Keratinocyte (primary cell): ENCODE data around the gene MAP4K3. TPM values are rescaled to one million over a fixed set of nuclear protein-coding genes. Genes with fewer than 3 reads are reported as not detected.

Experiments used
- DNase-seq: peaks from one replicate; pipeline ENCODE4 v3.0.0-alpha.2; 2011; ENCODE audit warnings: low read depth, missing footprints, low spot score
- FAIRE-seq: peaks from 2 replicates; lab custom pipeline; 2011; peaks lifted over from hg19 to GRCh38; lab: Jason Lieb, UNC
- H2AFZ ChIP-seq: 2 replicates; pipeline ENCODE4 v1.6.0; 2012; ENCODE audit warnings: low read length, control low read depth, inconsistent platforms; ENCODE audit not compliant: control insufficient read depth
- H3K27ac ChIP-seq: 2 replicates; pipeline ENCODE4 v1.5.1; 2011; ENCODE audit warnings: low read length; ENCODE audit not compliant: control insufficient read depth, insufficient read depth
- H3K27me3 ChIP-seq: 3 replicates; pipeline ENCODE4 v1.6.0; 2011; ENCODE audit warnings: low read length; ENCODE audit not compliant: control insufficient read depth, insufficient read depth; ENCODE audit errors: extremely low read depth
- H3K36me3 ChIP-seq, 2 experiments: 2 replicates in 1 of 2; 3 replicates in 1 of 2; pipeline ENCODE4 v1.5.1; 2011; ENCODE audit warnings: low read length in 2 of 2, mild to moderate bottlenecking in 1 of 2; ENCODE audit not compliant: control insufficient read depth in 2 of 2, insufficient read depth in 2 of 2; ENCODE audit errors: extremely low read depth in 1 of 2
- H3K4me1 ChIP-seq: 3 replicates; pipeline ENCODE4 v1.5.1; 2011; ENCODE audit warnings: low read length; ENCODE audit not compliant: control insufficient read depth, insufficient read depth; ENCODE audit errors: extremely low read depth
- H3K4me2 ChIP-seq: 3 replicates; pipeline ENCODE4 v1.6.0; 2011; ENCODE audit warnings: low read depth, low read length; ENCODE audit not compliant: control insufficient read depth, insufficient read depth; ENCODE audit errors: extremely low read depth
- H3K4me3 ChIP-seq, 3 experiments: fragments of 200-600 bp in 1 of 3; sonication (generic) in 1 of 3; 2 replicates in 2 of 3; 3 replicates in 1 of 3; pipeline ENCODE4 v1.5.1; 2011 to 2016; ENCODE audit warnings: low read length in 3 of 3, mild to moderate bottlenecking in 3 of 3, control low read depth in 2 of 3, inconsistent platforms in 1 of 3, low read depth in 1 of 3, mixed read lengths in 1 of 3, mixed run types in 1 of 3, moderate library complexity in 1 of 3; ENCODE audit not compliant: control insufficient read depth in 2 of 3, insufficient read depth in 2 of 3; ENCODE audit errors: extremely low read depth in 1 of 3
- H3K79me2 ChIP-seq: 2 replicates; pipeline ENCODE4 v1.6.0; 2012; ENCODE audit warnings: low read length; ENCODE audit not compliant: control insufficient read depth, insufficient read depth
- H3K9ac ChIP-seq: 3 replicates; pipeline ENCODE4 v1.6.0; 2011; ENCODE audit warnings: low read length; ENCODE audit not compliant: control insufficient read depth, insufficient read depth; ENCODE audit errors: extremely low read depth
- H3K9me1 ChIP-seq: 3 replicates; pipeline ENCODE4 v1.6.0; 2011; ENCODE audit warnings: low read length; ENCODE audit not compliant: control insufficient read depth, insufficient read depth; ENCODE audit errors: extremely low read depth
- H3K9me3 ChIP-seq: 2 replicates; pipeline ENCODE4 v1.5.1; 2012; ENCODE audit warnings: low read depth, low read length; ENCODE audit not compliant: control insufficient read depth
- H4K20me1 ChIP-seq: 3 replicates; pipeline ENCODE4 v1.6.0; 2011; ENCODE audit warnings: low read length; ENCODE audit not compliant: control insufficient read depth, insufficient read depth; ENCODE audit errors: extremely low read depth
- CTCF ChIP-seq, 3 experiments: IDR thresholded peaks in 1 of 3; conservative IDR thresholded peaks in 1 of 3; optimal IDR thresholded peaks in 1 of 3; 2 replicates in 2 of 3; 3 replicates in 1 of 3; pipeline versions ENCODE3 to v1.5.1; 2011; ENCODE audit warnings: low read length in 3 of 3, mild to moderate bottlenecking in 3 of 3, moderate library complexity in 2 of 3, control low read depth in 1 of 3, inconsistent platforms in 1 of 3; ENCODE audit not compliant: insufficient read depth in 2 of 3; ENCODE audit errors: extremely low read depth in 1 of 3
- EZH2 ChIP-seq: IDR thresholded peaks from one replicate; pipeline ENCODE4 v1.6.1; 2012; ENCODE audit warnings: inconsistent platforms, mild to moderate bottlenecking, low read length, moderate library complexity
- dilution Hi-C: fragments of 300-500 bp; cut with MboI; formaldehyde crosslinking; loops from one replicate; pipeline ENCODE4 v1.7.0; 2020; ENCODE audit warnings: low sequenced_read_pairs; ENCODE audit not compliant: extremely low pct_ligation_motif_present
- polyA plus RNA-seq, 5 experiments: library from polyadenylated mRNA; depleted of rRNA in 3 of 5; stranded (reverse) in 3 of 5; stranded (forward) in 1 of 5; unstranded in 1 of 5; fragments of >200 nt; gene quantifications; 1 replicate in 1 of 5; 2 replicates in 3 of 5; 3 replicates in 1 of 5; pipeline versions ENCODE4 v1.2.1 to v1.2.3, GENCODE V29; 2011 to 2012; ENCODE audit warnings: missing spikeins in 2 of 5, low read depth in 1 of 5, low replicate concordance in 1 of 5

MAP4K3 gene
- polyA plus RNA-seq, 1 donor (not counting 4 experiments of a cell fraction or from before 2014, with no cell fraction given): 19.4 TPM

GRCh38 chr2:39378968-39379367, 58.1 kb downstream of the MAP4K3 start:
- DNase-seq (no peak), FAIRE-seq (no peak)
- Histone ChIP-seq H2AFZ (no peak overlapping the region), H3K9me1 (no peaks in the 10 kb centered on the region), H3K36me3 (no peaks in the 10 kb centered on the region), H4K20me1 (no peaks in the 10 kb centered on the region), H3K9me3 (no peaks in the 10 kb centered on the region), H3K9ac (no peak overlapping the region), H3K27ac (no peak overlapping the region), H3K4me1 (peaks cover 3% of the 10 kb centered on the region), H3K4me2 (no peak overlapping the region), H3K79me2 (peaks cover 32% of the 10 kb centered on the region), H3K27me3 (no peaks in the 10 kb centered on the region), H3K4me3 (no peak overlapping the region)
- dilution Hi-C loops: no loop called here
- TF ChIP-seq EZH2 (no peak), CTCF (optimal IDR thresholded peaks at IDR 0.05 in 1 of 3, IDR thresholded peaks at IDR 0.05 in 1 of 3, conservative IDR thresholded peaks at IDR 0.05 in 1 of 3; ENCODE audit: extremely low read depth in 1 of 3, insufficient read depth in 2 of 3, low read length in 3 of 3) (no peak)

- dilution Hi-C loops: no loop called here
- H3K9me1 ChIP-seq: no peaks in the 10 kb centered on the region
- no peak overlapping the region for H3K4me2 ChIP-seq
- H2AFZ ChIP-seq: no peak overlapping the region
- H3K79me2 ChIP-seq: peaks cover 19% of the 10 kb centered on the region
- no peak for DNase-seq
- no peak for FAIRE-seq
- peaks cover 3% of the 10 kb centered on the region for H3K4me1 ChIP-seq
- H3K27ac ChIP-seq: no peak overlapping the region
- H3K9ac ChIP-seq: no peak overlapping the region
- H4K20me1 ChIP-seq: no peaks in the 10 kb centered on the region
- H3K27me3 ChIP-seq: no peaks in the 10 kb centered on the region
- TF ChIP-seq CTCF (optimal IDR thresholded peaks at IDR 0.05 in 1 of 3, IDR thresholded peaks at IDR 0.05 in 1 of 3, conservative IDR thresholded peaks at IDR 0.05 in 1 of 3; ENCODE audit: extremely low read depth in 1 of 3, insufficient read depth in 2 of 3, low read length in 3 of 3) (no peak), EZH2 (no peak)
- no peak overlapping the region for H3K4me3 ChIP-seq
- H3K9me3 ChIP-seq: no peaks in the 10 kb centered on the region
- no peaks in the 10 kb centered on the region for H3K36me3 ChIP-seq
Observed at GRCh38 chr2:39377226-39377939, 59.7 kb downstream of the MAP4K3 start.
